GM12878 (cell line): Measurements from ENCODE around the gene UBE2M. TPM values are rescaled to one million over a fixed set of nuclear protein-coding genes. Genes with fewer than 3 reads are reported as not detected.

ENCODE experiments used
- ATAC-seq: fragments of 200-7000 bp; cut with Tn5 transposase; 3 replicates; pipeline ENCODE4 v1.9.1; 2020; ENCODE audit warnings: mild to moderate bottlenecking, moderate library complexity
- BruUV-seq: library from RNA; stranded (reverse); fragments of 400-500 nt; replicated peaks from 2 replicates; lab custom pipeline; 2021; lab: Mats Ljungman, UMichigan
- CTCF ChIA-PET: fragments of 300-600 bp; sonication (Branson Sonifier 250); formaldehyde crosslinking; extraction: SDS; loops from one replicate; lab custom pipeline; 2021; ENCODE audit warnings: inconsistent platforms; lab: Yijun Ruan, JAX
- POLR2A ChIA-PET: fragments of 350-600 bp; formaldehyde crosslinking; extraction: SDS; loops from one replicate; lab custom pipeline; 2021; ENCODE audit warnings: inconsistent platforms; lab: Charles Lee
- RAD21 ChIA-PET: fragments of 300-600 bp; sonication (Branson Sonifier 250); formaldehyde crosslinking; loops from one replicate; lab custom pipeline; 2023; ENCODE audit warnings: antibody characterized with exemption; ENCODE audit not compliant: unreplicated experiment; lab: Charles Lee
- SMC1A ChIA-PET: fragments of 300-600 bp; sonication (Branson Sonifier 250); formaldehyde crosslinking; loops from one replicate; lab custom pipeline; 2023; ENCODE audit not compliant: unreplicated experiment, uncharacterized antibody; lab: Charles Lee
- DNase-seq: peaks from one replicate; pipeline ENCODE4 v3.0.0-alpha.2; 2011; ENCODE audit warnings: low read depth, low spot score
- FAIRE-seq: peaks from 3 replicates; lab custom pipeline; 2011; peaks lifted over from hg19 to GRCh38; lab: Jason Lieb, UNC
- H2AFZ ChIP-seq: 2 replicates; pipeline ENCODE4 v1.6.0; 2011; ENCODE audit warnings: low read depth, low read length, control low read depth; ENCODE audit not compliant: control insufficient read depth
- H3K27ac ChIP-seq: 2 replicates; pipeline ENCODE4 v1.5.1; 2011; ENCODE audit warnings: control low read depth; ENCODE audit not compliant: control insufficient read depth, insufficient read depth
- H3K27me3 ChIP-seq, 2 experiments: replicated peaks in 1 of 2; 2 replicates each; pipeline versions ENCODE4 v1.6.0 to v1.6.1; 2011; ENCODE audit warnings: low read length in 1 of 2; ENCODE audit not compliant: control insufficient read depth in 2 of 2, insufficient read depth in 2 of 2
- H3K36me3 ChIP-seq, 2 experiments: 2 replicates each; pipeline ENCODE4 v1.5.1; 2011; ENCODE audit warnings: low read length in 1 of 2; ENCODE audit not compliant: control insufficient read depth in 2 of 2, insufficient read depth in 2 of 2
- H3K4me1 ChIP-seq: 2 replicates; pipeline ENCODE4 v1.6.1; 2011; ENCODE audit warnings: mild to moderate bottlenecking, low read length, moderate library complexity, mixed read lengths; ENCODE audit not compliant: control insufficient read depth, insufficient read depth
- H3K4me2 ChIP-seq: 2 replicates; pipeline ENCODE4 v1.6.0; 2011; ENCODE audit warnings: control low read depth; ENCODE audit not compliant: control insufficient read depth, insufficient read depth
- H3K4me3 ChIP-seq: fragments of 200-600 bp; sonication (generic); 2 replicates; pipeline ENCODE4 v1.5.1; 2016
- H3K79me2 ChIP-seq: 2 replicates; pipeline ENCODE4 v1.6.0; 2011; ENCODE audit warnings: low read length; ENCODE audit not compliant: control insufficient read depth, insufficient read depth
- H3K9ac ChIP-seq: 2 replicates; pipeline ENCODE4 v1.8.0; 2011; ENCODE audit warnings: low read length, control low read depth, mixed read lengths; ENCODE audit not compliant: control insufficient read depth, insufficient read depth
- H3K9me3 ChIP-seq: replicated peaks from 3 replicates; pipeline ENCODE4 v1.5.1; 2011; ENCODE audit warnings: mild to moderate bottlenecking, low read length; ENCODE audit not compliant: control insufficient read depth, insufficient read depth
- H4K20me1 ChIP-seq: 2 replicates; pipeline ENCODE4 v1.6.0; 2011; ENCODE audit not compliant: control insufficient read depth, insufficient read depth
- BCL11A ChIP-seq: IDR thresholded peaks from 2 replicates; pipeline ENCODE4 v1.6.1; 2011; ENCODE audit warnings: low read depth, low read length
- CEBPB ChIP-seq, 2 experiments: fragments of 150-350 bp in 1 of 2; IDR thresholded peaks; 2 replicates each; pipeline ENCODE4 v1.6.1; 2012 to 2014; ENCODE audit warnings: low read depth in 2 of 2, low read length in 2 of 2, borderline replicate concordance in 1 of 2, inconsistent platforms in 1 of 2
- ETV6 ChIP-seq, 2 experiments: fragments of 450-650 bp in 1 of 2; IDR thresholded peaks in 1 of 2; conservative IDR thresholded peaks in 1 of 2; 2 replicates each; pipeline ENCODE4 v1.6.1; 2014; ENCODE audit warnings: antibody characterized with exemption in 1 of 2, borderline replicate concordance in 1 of 2, low read depth in 1 of 2, mild to moderate bottlenecking in 1 of 2, moderate library complexity in 1 of 2
- EZH2 ChIP-seq: IDR thresholded peaks from 2 replicates; pipeline ENCODE4 v1.6.1; 2012; ENCODE audit warnings: low read depth, mild to moderate bottlenecking, control low read depth, inconsistent platforms, low read length, borderline replicate concordance; ENCODE audit not compliant: control insufficient read depth
- HDAC2 ChIP-seq: fragments of 200-600 bp; sonication (generic); IDR thresholded peaks from 2 replicates; pipeline ENCODE4 v1.6.1; 2017
- NFIC ChIP-seq: IDR thresholded peaks from 2 replicates; pipeline ENCODE4 v1.6.1; 2012; ENCODE audit warnings: low read depth, mild to moderate bottlenecking, inconsistent platforms, low read length, moderate library complexity
- NFYB ChIP-seq: IDR thresholded peaks from 2 replicates; pipeline ENCODE4 v1.6.1; 2011; ENCODE audit warnings: low read depth, mild to moderate bottlenecking, low read length, improper control_type of control experiment, moderate library complexity; ENCODE audit not compliant: insufficient read depth
- NR2C1 ChIP-seq: fragments of 450-650 bp; IDR thresholded peaks from 2 replicates; pipeline ENCODE4 v1.6.1; 2017; ENCODE audit warnings: antibody characterized with exemption, mild to moderate bottlenecking, moderate library complexity
- RBBP5 ChIP-seq: fragments of 200-600 bp; sonication (generic); conservative IDR thresholded peaks from 2 replicates; pipeline ENCODE4 v1.6.1; 2016
- SIN3A ChIP-seq: IDR thresholded peaks from 2 replicates; pipeline ENCODE4 v1.6.1; 2012; ENCODE audit warnings: low read depth, low read length, improper control_type of control experiment
- SREBF1 ChIP-seq: IDR thresholded peaks from 2 replicates; pipeline ENCODE4 v1.6.1; 2012; ENCODE audit warnings: mild to moderate bottlenecking, low read length
- TARDBP ChIP-seq: IDR thresholded peaks from 2 replicates; pipeline ENCODE4 v1.6.1; 2016; ENCODE audit warnings: borderline replicate concordance
- TCF7 ChIP-seq: IDR thresholded peaks from 2 replicates; pipeline ENCODE4 v1.6.1; 2014; ENCODE audit warnings: antibody characterized with exemption, borderline replicate concordance
- WRNIP1 ChIP-seq: IDR thresholded peaks from 2 replicates; pipeline ENCODE4 v1.6.1; 2011; ENCODE audit warnings: low read depth, low read length, improper control_type of control experiment, borderline replicate concordance
- WGBS: methylation state at CpG from one replicate; pipeline ENCODE4 v1.1.6; 2016; ENCODE audit warnings: low lambda C conversion rate; ENCODE audit not compliant: insufficient replicate concordance, insufficient coverage; ENCODE audit errors: missing lambda C conversion rate; 5-methylcytosine and 5-hydroxymethylcytosine counted together
- in situ Hi-C: fragments of 300-500 bp; cut with MboI; formaldehyde crosslinking; loops from 9 replicates; pipeline ENCODE4 v1.14.3; 2018; ENCODE audit warnings: mixed read lengths
- intact Hi-C: fragments of 100-400 bp; cut with micrococcal nuclease; formaldehyde crosslinking; loops from one replicate; pipeline ENCODE4 v1.14.2; 2022; ENCODE audit not compliant: unreplicated experiment
- polyA plus RNA-seq, 11 experiments: library from polyadenylated mRNA; depleted of rRNA in 4 of 11; unstranded in 6 of 11; stranded (reverse) in 5 of 11; fragments of >200 nt; fragmentation: Nextera tagmentation in 4 of 11; fragmentation: Illumina TruSeq in 1 of 11; extraction: Ambion mirVana in 4 of 11; extraction: Trizol in 1 of 11; gene quantifications; 1 replicate in 1 of 11; 2 replicates in 10 of 11; pipeline versions ENCODE4 v1.2.1 to v1.2.3, GENCODE V29; 2011 to 2016; ENCODE audit warnings: inconsistent platforms in 2 of 11, missing spikeins in 2 of 11, low read depth in 1 of 11
- total RNA-seq, 4 experiments: library from RNA; depleted of rRNA in 3 of 4; stranded (reverse); fragments of >200 nt in 3 of 4; fragmentation: Illumina TruSeq in 1 of 4; extraction: Trizol in 1 of 4; gene quantifications; 2 replicates each; pipeline versions ENCODE4 v1.2.1 to v1.2.3, GENCODE V29; 2013 to 2021

UBE2M gene
- total and polyA plus RNA-seq, 10 of the 15 experiments (the other 5 are each of a cell fraction or from before 2014, with no cell fraction given), result 1.4 to 105 (median 73.9) TPM

DNA sequence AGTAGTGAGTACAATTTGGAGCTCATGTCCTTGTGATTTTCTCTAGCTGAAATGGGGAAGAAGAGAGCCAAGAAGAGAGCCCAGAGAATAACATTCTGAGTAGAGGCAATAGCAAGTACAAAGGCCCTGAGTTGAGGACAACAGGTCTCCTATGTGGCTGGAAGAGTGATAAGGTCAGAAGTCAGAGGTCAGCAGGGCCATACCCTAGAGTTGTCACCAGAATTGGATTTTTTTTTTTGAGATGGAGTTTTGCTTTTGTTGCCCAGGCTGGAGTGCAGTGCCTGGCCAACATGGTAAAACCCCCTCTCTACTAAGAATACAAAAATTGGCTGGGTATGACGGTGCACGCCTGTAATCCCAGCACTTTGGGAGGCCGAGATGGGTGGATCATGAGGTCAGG is 22.6 kb downstream of the UBE2M start:
- ChIA-PET POLR2A (no interaction called here), RAD21 (no interaction called here), SMC1A (no interaction called here), CTCF (interaction anchor here (0.5 to 1.2 kb wide), 2 partner anchors 8 to 16 kb away, joined by 3 to 5 read pairs; partner anchors contain the start of genes TRIM28 and ZBTB45)
- H3K9ac ChIP-seq, result no peak overlapping the region
- DNase-seq (no peak), ATAC-seq (no peak), FAIRE-seq (no peak)
- in situ Hi-C loops (no loop called here), intact Hi-C loops (no loop called here)
- TF ChIP-seq HDAC2, result no peak
- no peak for TF ChIP-seq ETV6 (conservative IDR thresholded peaks at IDR 0.05 in 1 of 2, IDR thresholded peaks at IDR 0.05 in 1 of 2; ENCODE audit: borderline replicate concordance in 1 of 2, low read depth in 1 of 2)
- TF ChIP-seq BCL11A, result no peak
- TF ChIP-seq TARDBP, result no peak
- TF ChIP-seq SREBF1, result no peak
- no peak for TF ChIP-seq NR2C1
- TF ChIP-seq CEBPB (IDR thresholded peaks at IDR 0.05; ENCODE audit: borderline replicate concordance in 1 of 2, low read depth in 2 of 2, low read length in 2 of 2), result no peak
- no peak for TF ChIP-seq TCF7
- TF ChIP-seq NFIC, result no peak
- no peak for TF ChIP-seq NFYB
- no peak for TF ChIP-seq RBBP5
- TF ChIP-seq WRNIP1, result no peak
- TF ChIP-seq SIN3A, result no peak
- TF ChIP-seq EZH2, result no peak
- H3K36me3 ChIP-seq, result no peaks in the 10 kb centered on the region
- WGBS, result 53% methylated on average over 3 of the region's 3 CpGs
- no peak overlapping the region for H3K4me2 ChIP-seq
- no peaks in the 10 kb centered on the region for H3K4me1 ChIP-seq
- H4K20me1 ChIP-seq, result no peaks in the 10 kb centered on the region
- no peak overlapping the region for H3K4me3 ChIP-seq
- peaks cover 0 to 1% of the 10 kb centered on the region in 2 experiments; a peak in 2 of 4 replicates for H3K27me3 ChIP-seq
- no TSS peak for BruUV-seq
- H3K79me2 ChIP-seq, result no peaks in the 10 kb centered on the region
- no peak overlapping the region for H3K27ac ChIP-seq
- no peaks in the 10 kb centered on the region for H3K9me3 ChIP-seq
- H2AFZ ChIP-seq, result no peak overlapping the region
